ENCODE data around the gene HDAC4.

HDAC4 gene

DNA sequence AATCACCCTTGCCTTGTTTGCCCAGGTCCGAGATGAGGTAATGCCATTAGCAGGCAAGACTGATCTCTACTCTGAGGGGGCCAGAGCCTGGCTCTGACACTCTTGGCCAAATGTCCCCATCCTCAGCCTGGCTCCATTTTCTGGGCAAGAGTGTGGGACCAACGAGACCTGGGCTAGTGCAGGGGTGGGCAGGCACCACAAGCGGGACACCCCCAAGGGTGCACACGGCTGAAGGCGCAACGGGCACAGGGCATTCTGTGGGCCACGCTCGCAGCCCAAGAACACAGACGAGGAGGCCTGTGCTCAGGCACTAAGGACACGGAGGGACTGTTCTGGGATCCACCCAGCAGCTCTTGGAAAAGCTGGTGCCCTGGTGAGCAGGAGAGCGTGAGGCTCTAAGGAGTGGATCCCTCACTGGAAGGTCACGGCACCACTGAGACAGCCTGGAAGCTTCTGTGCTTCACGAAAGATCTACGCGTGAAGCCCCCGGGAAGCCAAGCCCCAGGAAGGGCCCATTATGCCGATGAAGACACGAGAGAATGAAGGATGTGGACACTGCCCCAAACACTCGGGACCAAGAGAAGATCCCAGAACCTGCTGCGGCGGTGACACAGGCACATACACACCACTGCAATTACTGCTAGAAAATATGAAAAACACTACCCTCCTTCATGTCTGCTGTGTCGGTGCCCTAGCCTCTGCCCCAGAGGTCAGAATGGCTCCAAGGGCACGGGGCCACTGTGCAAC is 138.2 kb downstream of the HDAC4 start:
- no peak overlapping the region for H3K4me3 ChIP-seq (ENCODE audit: low read length)
- no peak for TF ChIP-seq CTCF (conservative IDR thresholded peaks at IDR 0.05; ENCODE audit: low read depth, low read length)
- no peak for DNase-seq (ENCODE audit: low read depth)

- H3K4me3 ChIP-seq (ENCODE audit: low read length) = no peak overlapping the region
- no peak for TF ChIP-seq CTCF (conservative IDR thresholded peaks at IDR 0.05; ENCODE audit: low read depth, low read length)
- no peak for DNase-seq (ENCODE audit: low read depth)
Observed at GRCh38 chr2:239261796-239262483, 138.9 kb downstream of the HDAC4 start.

GRCh38 chr2:239261356-239261755 is 139.5 kb downstream of the HDAC4 start:
- H3K4me3 ChIP-seq (ENCODE audit: low read length) = no peak overlapping the region
- no peak for TF ChIP-seq CTCF (conservative IDR thresholded peaks at IDR 0.05; ENCODE audit: low read depth, low read length)
- DNase-seq (ENCODE audit: low read depth) = no peak

DNA sequence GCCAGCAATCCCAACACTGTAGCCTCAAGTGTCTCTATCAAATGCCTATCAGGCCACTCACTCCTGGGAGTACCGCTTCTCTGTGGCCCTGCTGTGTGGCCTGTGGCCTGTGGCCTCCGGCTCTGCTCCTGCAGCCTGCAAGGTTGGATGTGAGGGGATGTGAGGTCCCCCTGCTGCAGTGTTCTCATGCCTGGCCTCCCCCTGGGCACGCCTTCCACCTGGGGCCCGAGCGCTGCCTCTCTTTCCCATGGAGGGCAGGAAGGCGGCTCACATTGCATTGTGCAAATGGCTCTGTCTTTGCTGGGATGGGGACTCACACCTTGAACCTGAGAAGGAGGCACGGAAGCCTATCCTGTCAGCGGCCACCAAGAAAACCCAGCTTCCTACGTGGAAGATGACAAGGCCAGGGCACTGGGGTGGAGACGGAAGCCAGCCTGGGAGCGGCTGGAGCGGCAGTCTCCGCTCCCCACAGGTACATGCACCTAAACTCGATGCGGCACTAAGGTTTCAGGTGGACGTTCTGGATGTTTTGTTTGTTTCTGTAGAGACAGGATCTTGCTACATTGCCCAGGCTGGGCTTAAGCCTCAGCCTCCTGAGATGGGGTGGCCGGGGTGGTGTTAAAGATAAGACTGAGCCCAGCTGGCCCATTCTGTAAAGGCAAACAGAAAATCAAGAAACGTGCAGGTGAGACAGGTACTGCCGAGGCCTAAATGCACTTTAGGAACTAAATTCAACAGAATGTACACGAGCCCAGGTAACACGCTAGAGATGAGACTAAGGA is 140.1 kb downstream of the HDAC4 start:
- TF ChIP-seq CTCF (conservative IDR thresholded peaks at IDR 0.05; ENCODE audit: low read depth, low read length) = no peak
- DNase-seq (ENCODE audit: low read depth) = no peak
- H3K4me3 ChIP-seq (ENCODE audit: low read length) = no peak overlapping the region

DNA sequence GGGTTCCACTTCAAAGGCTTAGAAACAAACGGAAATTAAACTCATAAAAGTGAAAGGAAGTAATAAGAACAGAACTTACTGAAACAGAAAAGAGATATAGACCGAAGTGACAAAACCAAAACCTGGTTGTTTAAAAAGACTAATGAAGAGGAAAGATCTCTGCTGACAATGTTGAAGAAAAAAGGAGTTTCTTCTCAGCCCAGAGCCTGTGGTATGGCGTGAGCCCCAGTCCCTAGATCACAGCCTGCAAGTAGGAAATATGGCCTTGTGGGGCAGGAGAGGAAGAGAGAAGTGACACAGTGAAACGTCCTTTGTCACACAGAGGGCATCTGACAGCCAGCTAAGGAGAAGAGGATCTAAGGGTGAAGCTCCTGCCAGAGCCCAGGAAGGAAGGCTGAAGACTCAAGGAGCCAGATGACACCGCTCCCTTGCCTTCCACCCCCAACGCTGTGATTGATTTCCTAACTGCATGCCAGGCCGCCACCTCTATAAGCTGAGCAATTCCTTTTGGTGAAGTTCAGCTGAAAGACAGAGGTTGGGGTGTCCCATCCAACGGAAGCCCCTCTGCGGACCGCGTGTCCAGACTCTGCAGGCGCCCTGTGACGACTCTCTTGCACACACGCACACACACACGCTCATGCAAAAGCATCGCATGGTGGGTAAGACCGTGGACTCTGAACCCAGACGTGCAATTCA is 141.1 kb downstream of the HDAC4 start:
- TF ChIP-seq CTCF (conservative IDR thresholded peaks at IDR 0.05; ENCODE audit: low read depth, low read length) = no peak
- H3K4me3 ChIP-seq (ENCODE audit: low read length) = no peak overlapping the region
- DNase-seq (ENCODE audit: low read depth) = no peak

- DNase-seq (ENCODE audit: low read depth) = no peak
- TF ChIP-seq CTCF (conservative IDR thresholded peaks at IDR 0.05; ENCODE audit: low read depth, low read length) = no peak
- no peak overlapping the region for H3K4me3 ChIP-seq (ENCODE audit: low read length)
Observed at GRCh38 chr2:239259173-239259572, 141.6 kb downstream of the HDAC4 start.

All from retinal pigment epithelial cell (primary cell).